ENCODE measurements around the gene SNAI1. TPM values are rescaled to one million over a fixed set of nuclear protein-coding genes. Genes with fewer than 3 reads are reported as not detected.
"Not testable (repeated sequence)": the region's sequence is repeated elsewhere in the genome, so short reads cannot be mapped to it uniquely, and the experiment has no call there.

Gene SNAI1
- total RNA-seq, 1 donor from 2014 or later = 1.4 TPM

DNA sequence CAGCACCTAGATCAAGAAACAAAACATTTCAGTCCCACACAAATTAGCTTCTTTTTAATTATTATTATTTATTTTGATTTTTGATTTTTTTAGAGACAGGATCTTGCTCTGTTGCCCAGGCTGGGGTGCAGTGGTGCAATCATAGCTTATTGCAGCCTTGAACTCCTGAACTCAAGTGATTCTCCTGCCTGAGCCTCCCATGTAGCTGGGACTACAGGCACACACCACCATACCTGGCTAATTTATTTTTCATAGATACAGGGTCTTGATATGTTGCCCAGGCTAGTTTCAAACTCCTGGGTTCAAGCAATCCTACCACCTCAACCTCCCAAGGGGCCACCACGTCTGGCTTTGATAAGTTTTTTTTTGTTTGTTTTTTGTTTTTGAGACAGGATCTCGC lies 24.6 kb downstream of the SNAI1 start:
- TF ChIP-seq, protein P1, sequence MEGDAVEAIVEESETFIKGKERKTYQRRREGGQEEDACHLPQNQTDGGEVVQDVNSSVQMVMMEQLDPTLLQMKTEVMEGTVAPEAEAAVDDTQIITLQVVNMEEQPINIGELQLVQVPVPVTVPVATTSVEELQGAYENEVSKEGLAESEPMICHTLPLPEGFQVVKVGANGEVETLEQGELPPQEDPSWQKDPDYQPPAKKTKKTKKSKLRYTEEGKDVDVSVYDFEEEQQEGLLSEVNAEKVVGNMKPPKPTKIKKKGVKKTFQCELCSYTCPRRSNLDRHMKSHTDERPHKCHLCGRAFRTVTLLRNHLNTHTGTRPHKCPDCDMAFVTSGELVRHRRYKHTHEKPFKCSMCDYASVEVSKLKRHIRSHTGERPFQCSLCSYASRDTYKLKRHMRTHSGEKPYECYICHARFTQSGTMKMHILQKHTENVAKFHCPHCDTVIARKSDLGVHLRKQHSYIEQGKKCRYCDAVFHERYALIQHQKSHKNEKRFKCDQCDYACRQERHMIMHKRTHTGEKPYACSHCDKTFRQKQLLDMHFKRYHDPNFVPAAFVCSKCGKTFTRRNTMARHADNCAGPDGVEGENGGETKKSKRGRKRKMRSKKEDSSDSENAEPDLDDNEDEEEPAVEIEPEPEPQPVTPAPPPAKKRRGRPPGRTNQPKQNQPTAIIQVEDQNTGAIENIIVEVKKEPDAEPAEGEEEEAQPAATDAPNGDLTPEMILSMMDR (conservative IDR thresholded peaks at IDR 0.05; ENCODE audit: low read depth, low read length) = no peak
- no peak overlapping the region for H3K4me3 ChIP-seq (ENCODE audit: low read depth, low read length)
- DNase-seq (ENCODE audit: low read depth) = no peak

DNA sequence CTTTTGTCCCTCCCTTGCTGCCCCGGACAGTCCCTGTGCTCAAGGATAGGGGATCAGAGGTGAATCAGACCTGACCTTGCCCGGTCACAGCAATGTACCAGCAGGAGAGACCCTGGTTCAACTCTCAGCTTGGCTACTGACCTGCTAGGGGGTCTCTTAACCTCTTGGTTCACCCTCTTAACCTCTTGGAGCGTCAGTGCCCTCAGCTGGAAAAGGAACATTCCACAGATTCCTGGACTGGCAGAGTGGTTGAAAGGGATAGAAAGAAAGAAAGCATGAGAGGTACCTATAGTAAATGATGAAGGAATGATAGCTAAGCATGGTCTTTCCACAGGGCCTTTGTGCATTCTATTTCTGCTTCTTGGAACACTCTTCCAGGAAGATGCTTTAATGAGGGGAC lies 25.2 kb downstream of the SNAI1 start:
- no peak overlapping the region for H3K4me3 ChIP-seq (ENCODE audit: low read depth, low read length)
- TF ChIP-seq, protein P1 (conservative IDR thresholded peaks at IDR 0.05; ENCODE audit: low read depth, low read length) = no peak
- DNase-seq (ENCODE audit: low read depth) = no peak

DNA sequence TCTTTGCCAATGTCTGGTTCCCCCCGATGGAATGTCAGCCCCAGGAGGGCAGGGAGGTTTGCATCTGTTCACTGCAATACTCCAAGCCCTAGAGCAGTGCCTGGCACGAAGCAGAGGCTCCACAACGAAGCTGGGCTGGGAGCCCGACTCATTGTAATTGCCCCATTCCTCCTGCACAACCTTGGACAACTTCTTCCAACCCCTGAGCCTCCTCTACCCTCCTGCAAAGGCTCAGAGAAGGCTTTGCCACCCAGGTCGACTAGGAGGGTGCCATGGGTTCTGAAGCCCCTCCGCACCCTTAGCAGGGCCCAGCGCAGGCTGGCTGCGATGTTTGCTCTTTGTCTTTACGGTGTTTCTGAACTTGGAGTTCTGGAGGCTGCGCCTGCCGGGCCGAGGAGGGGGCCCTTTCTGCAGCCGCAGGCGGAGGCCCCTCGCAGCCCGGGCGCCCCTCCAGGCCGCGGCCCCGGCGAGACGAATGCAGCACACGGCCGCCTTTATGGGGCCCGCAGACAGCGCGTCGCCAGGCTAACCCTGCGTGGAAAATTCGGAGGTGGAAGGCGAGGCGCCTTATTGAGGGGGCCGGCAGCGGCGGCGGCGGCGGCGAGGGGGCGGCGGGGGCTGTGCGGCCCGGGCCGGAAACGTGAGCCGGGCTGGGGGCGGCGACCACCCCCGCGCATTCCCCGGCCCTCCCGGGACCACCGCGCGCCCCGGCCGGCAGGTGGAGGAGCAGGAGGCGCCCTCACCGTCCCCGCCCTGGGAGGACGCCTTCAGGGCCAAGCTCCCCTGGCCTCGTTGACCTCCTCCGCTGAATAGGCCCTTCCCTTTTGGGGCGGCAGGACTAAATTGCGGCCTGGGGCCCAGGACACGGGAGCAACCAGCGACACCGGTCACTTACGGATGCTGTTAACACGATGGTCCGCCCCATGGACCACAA lies 27.0 kb downstream of the SNAI1 start:
- no peak overlapping the region for H3K4me3 ChIP-seq (ENCODE audit: low read depth, low read length)
- TF ChIP-seq, protein P1 (conservative IDR thresholded peaks at IDR 0.05; ENCODE audit: low read depth, low read length) = no peak
- no peak for DNase-seq (ENCODE audit: low read depth)

DNA sequence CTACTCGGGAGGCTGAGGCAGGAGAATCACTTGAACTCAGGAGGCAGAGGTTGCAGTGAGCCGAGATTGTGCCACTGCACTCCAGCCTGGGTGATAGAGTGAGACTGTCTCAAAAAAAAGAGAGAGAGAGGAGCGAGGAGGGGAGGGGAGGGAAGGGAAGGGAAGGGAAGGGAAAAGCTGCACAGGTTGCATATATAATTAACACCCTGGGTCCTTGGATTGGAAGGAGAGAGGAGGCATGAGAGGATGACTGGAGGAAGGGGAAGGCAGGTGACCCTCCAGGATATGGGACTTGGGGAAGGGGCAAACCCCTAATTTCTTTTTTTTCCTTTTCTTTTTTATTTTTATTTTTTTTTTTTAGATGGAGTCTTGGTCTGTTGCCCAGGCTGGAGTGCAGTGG lies 28.8 kb downstream of the SNAI1 start:
- H3K4me3 ChIP-seq (ENCODE audit: low read depth, low read length); DNase-seq (ENCODE audit: low read depth): not testable (repeated sequence)

DNA sequence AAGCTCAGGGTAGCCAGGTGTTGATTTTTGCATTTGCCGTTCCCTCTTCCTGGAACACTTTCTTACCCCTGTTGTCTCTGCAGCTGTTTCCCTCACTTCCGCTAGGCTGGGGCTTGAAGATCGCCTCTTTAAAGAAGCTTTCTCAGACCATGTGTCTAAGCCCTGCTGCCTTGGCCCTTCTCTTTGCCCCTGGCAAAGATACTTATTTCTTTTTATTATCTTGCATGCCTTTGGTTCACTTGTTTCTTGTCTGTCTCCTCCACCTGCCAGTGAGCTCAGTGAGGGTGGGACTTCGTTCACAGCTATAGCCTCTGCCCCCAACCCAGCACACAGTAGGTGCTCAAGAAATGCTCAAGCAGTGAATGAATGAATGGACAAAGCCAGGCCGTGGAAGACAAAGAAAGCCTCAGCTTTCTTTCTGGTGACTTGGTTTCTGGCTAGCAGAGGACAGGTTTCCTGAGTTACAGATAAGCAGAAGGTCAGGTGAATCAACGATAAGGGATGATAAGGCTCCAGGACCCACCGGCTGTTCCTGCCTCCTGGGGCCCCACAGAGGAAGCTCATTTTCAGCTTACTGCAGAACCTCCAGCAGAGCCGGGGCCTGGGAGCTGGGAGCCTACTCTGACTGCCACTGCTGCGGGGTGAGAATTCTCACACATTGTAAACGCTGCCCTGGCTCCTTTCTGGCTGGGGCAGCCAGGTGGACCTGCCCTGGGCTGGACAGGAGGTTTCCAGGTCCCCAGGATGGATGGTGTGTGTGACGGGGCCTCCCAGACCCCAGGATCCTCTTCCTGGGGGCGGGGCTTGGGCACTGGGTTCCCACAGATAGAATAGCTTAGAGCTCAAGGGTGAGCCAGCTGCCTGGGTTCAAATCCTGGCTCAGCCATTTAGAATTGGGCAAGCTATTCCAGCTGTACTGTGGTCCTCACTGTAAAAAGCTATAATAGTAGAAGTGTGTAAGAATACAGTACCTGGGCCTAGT lies 29.8 kb downstream of the SNAI1 start:
- DNase-seq (ENCODE audit: low read depth) = no peak
- no peak overlapping the region for H3K4me3 ChIP-seq (ENCODE audit: low read depth, low read length)
- TF ChIP-seq, protein P1 (conservative IDR thresholded peaks at IDR 0.05; ENCODE audit: low read depth, low read length) = no peak

DNA sequence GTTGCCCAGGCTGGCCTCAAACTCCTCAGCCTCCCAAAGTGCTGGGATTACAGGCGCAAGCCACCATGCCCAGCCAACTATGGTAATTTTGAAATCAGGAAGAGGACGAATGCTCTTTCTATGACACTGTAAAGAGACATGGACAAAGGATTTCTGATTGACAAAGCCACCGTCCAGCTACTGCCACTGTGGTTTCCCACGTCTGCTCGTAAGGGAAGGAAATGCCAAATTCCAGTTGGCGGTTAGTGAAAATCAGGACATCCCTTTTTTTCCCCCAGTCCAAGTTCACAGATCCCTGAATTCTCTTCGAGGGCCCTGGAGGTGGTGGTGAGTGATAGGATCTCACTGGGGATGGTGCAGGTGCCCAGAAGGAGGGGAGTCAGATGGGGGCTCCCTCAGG lies 31.2 kb downstream of the SNAI1 start:
- no peak overlapping the region for H3K4me3 ChIP-seq (ENCODE audit: low read depth, low read length)
- DNase-seq (ENCODE audit: low read depth) = no peak
- TF ChIP-seq, protein P1 (conservative IDR thresholded peaks at IDR 0.05; ENCODE audit: low read depth, low read length) = no peak

All from epithelial cell of proximal tubule (primary cell).